Measurements from ENCODE around the gene NNMT. TPM values are rescaled to one million over a fixed set of nuclear protein-coding genes. Genes with fewer than 3 reads are reported as not detected.

Gene NNMT
- polyA plus RNA-seq, 1 donor from 2014 or later = not detected

GRCh38 chr11:114293201-114293711 lies 2.9 kb upstream of the NNMT start:
- Histone ChIP-seq H4K20me1 (ENCODE audit: insufficient read depth) (no peaks in the 10 kb centered on the region), H3K4me2 (ENCODE audit: low read length) (no peak overlapping the region), H3K27me3 (ENCODE audit: insufficient read depth, low read depth, low read length) (no peaks in the 10 kb centered on the region), H3K9me3 (ENCODE audit: low read length) (no peaks in the 10 kb centered on the region), H3K27ac (ENCODE audit: low read length) (no peak overlapping the region), H3K9ac (ENCODE audit: low read length) (no peak overlapping the region), H3K36me3 (ENCODE audit: insufficient read depth, low read length) (no peaks in the 10 kb centered on the region), H3K79me2 (replicated peaks; ENCODE audit: insufficient read depth, low read length) (no peaks in the 10 kb centered on the region), H3K9me2 (ENCODE audit: insufficient read depth, low read length) (no peaks in the 10 kb centered on the region), H3K4me3 (ENCODE audit: low read length) (no peak overlapping the region), H3F3A (ENCODE audit: insufficient read depth, low read length, poor library complexity, severe bottlenecking) (no peaks in the 10 kb centered on the region), H2AFZ (ENCODE audit: low read depth, low read length) (no peak overlapping the region)
- TF ChIP-seq TAF1 (IDR thresholded peaks at IDR 0.05; ENCODE audit: low read depth) (no peak), CTCF (IDR thresholded peaks at IDR 0.05; ENCODE audit: poor library complexity, severe bottlenecking) (no peak), EP300 (conservative IDR thresholded peaks at IDR 0.05; ENCODE audit: poor library complexity, severe bottlenecking) (no peak), RAD21 (conservative IDR thresholded peaks at IDR 0.05) (no peak), POLR2AphosphoS5 (IDR thresholded peaks at IDR 0.05) (no peak), SMC3 (conservative IDR thresholded peaks at IDR 0.05; ENCODE audit: poor library complexity) (no peak), REST (IDR thresholded peaks at IDR 0.05; ENCODE audit: borderline replicate concordance) (no peak), MXI1 (conservative IDR thresholded peaks at IDR 0.05; ENCODE audit: poor library complexity, severe bottlenecking) (no peak), EZH2 (IDR thresholded peaks at IDR 0.05; ENCODE audit: borderline replicate concordance, insufficient read depth, low read length, poor library complexity, severe bottlenecking) (no peak)

- Histone ChIP-seq H3K9me3 (ENCODE audit: low read length) (no peaks in the 10 kb centered on the region), H3F3A (ENCODE audit: insufficient read depth, low read length, poor library complexity, severe bottlenecking) (no peaks in the 10 kb centered on the region), H3K79me2 (replicated peaks; ENCODE audit: insufficient read depth, low read length) (no peaks in the 10 kb centered on the region), H2AFZ (ENCODE audit: low read depth, low read length) (no peak overlapping the region), H3K9ac (ENCODE audit: low read length) (no peak overlapping the region), H3K27ac (ENCODE audit: low read length) (no peak overlapping the region), H3K4me3 (ENCODE audit: low read length) (no peak overlapping the region), H3K27me3 (ENCODE audit: insufficient read depth, low read depth, low read length) (no peaks in the 10 kb centered on the region), H3K4me2 (ENCODE audit: low read length) (no peak overlapping the region), H3K36me3 (ENCODE audit: insufficient read depth, low read length) (no peaks in the 10 kb centered on the region), H4K20me1 (ENCODE audit: insufficient read depth) (no peaks in the 10 kb centered on the region), H3K9me2 (ENCODE audit: insufficient read depth, low read length) (no peaks in the 10 kb centered on the region)
- TF ChIP-seq RAD21 (conservative IDR thresholded peaks at IDR 0.05) (no peak), SMC3 (conservative IDR thresholded peaks at IDR 0.05; ENCODE audit: poor library complexity) (no peak), EP300 (conservative IDR thresholded peaks at IDR 0.05; ENCODE audit: poor library complexity, severe bottlenecking) (no peak), REST (IDR thresholded peaks at IDR 0.05; ENCODE audit: borderline replicate concordance) (no peak), MXI1 (conservative IDR thresholded peaks at IDR 0.05; ENCODE audit: poor library complexity, severe bottlenecking) (no peak), EZH2 (IDR thresholded peaks at IDR 0.05; ENCODE audit: borderline replicate concordance, insufficient read depth, low read length, poor library complexity, severe bottlenecking) (no peak), POLR2AphosphoS5 (IDR thresholded peaks at IDR 0.05) (no peak), CTCF (IDR thresholded peaks at IDR 0.05; ENCODE audit: poor library complexity, severe bottlenecking) (no peak), TAF1 (IDR thresholded peaks at IDR 0.05; ENCODE audit: low read depth) (no peak)
These were observed 590 bp downstream of the NNMT start for GRCh38 chr11:114296605-114297372.
